Activated CD4-positive, CD25-positive, alpha-beta regulatory T cell (primary cell): ENCODE results near the gene FOS.

ENCODE experiments used
- DNase-seq, 4 experiments: peaks; one replicate each; lab custom pipeline; 2025; lab: John Stamatoyannopoulos, UW

Gene FOS

GRCh38 chr14:75250800-75251199, 27.8 kb upstream of the FOS start:
- DNase-seq: no peak

GRCh38 chr14:75252254-75252837, 26.3 kb upstream of the FOS start:
- DNase-seq: no peak

GRCh38 chr14:75254381-75254822, 24.2 kb upstream of the FOS start:
- DNase-seq: no peak

- DNase-seq: no peak
Observed at GRCh38 chr14:75254901-75255584, 23.6 kb upstream of the FOS start.

- DNase-seq: no peak
Observed at GRCh38 chr14:75258079-75258802, 20.4 kb upstream of the FOS start.

- DNase-seq: peak; percentile 95 to 99 (median 98)
Observed at GRCh38 chr14:75258803-75259509, 19.7 kb upstream of the FOS start.

- DNase-seq: no peak
Observed at GRCh38 chr14:75259510-75259855, 19.1 kb upstream of the FOS start.

- no peak for DNase-seq
Observed at GRCh38 chr14:75260025-75260763, 18.4 kb upstream of the FOS start.

- no peak for DNase-seq
Observed at GRCh38 chr14:75261820-75262219, 16.8 kb upstream of the FOS start.

- DNase-seq: no peak
Observed at GRCh38 chr14:75262641-75263040, 16.0 kb upstream of the FOS start.

- no peak for DNase-seq
Observed at GRCh38 chr14:75264036-75264435, 14.6 kb upstream of the FOS start.

- DNase-seq: no peak
Observed at GRCh38 chr14:75267141-75267721, 11.4 kb upstream of the FOS start.

- no peak for DNase-seq
Observed at GRCh38 chr14:75268633-75269550, 9.7 kb upstream of the FOS start.

- no peak for DNase-seq
Observed at GRCh38 chr14:75271514-75271913, 7.1 kb upstream of the FOS start.

GRCh38 chr14:75273272-75274049, 5.2 kb upstream of the FOS start:
- no peak for DNase-seq

- DNase-seq: no peak
Observed at GRCh38 chr14:75274050-75274898, 4.4 kb upstream of the FOS start.

- DNase-seq: no peak
Observed at GRCh38 chr14:75274899-75275569, 3.6 kb upstream of the FOS start.

- DNase-seq: no peak
Observed at GRCh38 chr14:75275598-75275997, 3.0 kb upstream of the FOS start.
